CD14-positive monocyte (primary cell): ENCODE measurements around the gene CDC14B. TPM values are rescaled to one million over a fixed set of nuclear protein-coding genes. Genes with fewer than 3 reads are reported as not detected.

ENCODE experiments used
- DNase-seq, 3 donors: peaks; one replicate each; pipeline ENCODE4 v3.0.0-alpha.2; 2011 to 2022
- H2AFZ ChIP-seq: 2 replicates; pipeline ENCODE4 v1.6.0; 2012; ENCODE audit warnings: mild to moderate bottlenecking, low read depth, low read length, inconsistent platforms; ENCODE audit not compliant: insufficient read depth, poor library complexity, severe bottlenecking
- H3K27ac ChIP-seq, 2 donors: 1 replicate in 1 of 2; 2 replicates in 1 of 2; pipeline ENCODE4 v1.5.1; 2012 to 2013; ENCODE audit warnings: low read length in 2 of 2, control low read depth in 1 of 2, inconsistent platforms in 1 of 2, low read depth in 1 of 2, mild to moderate bottlenecking in 1 of 2
- H3K27me3 ChIP-seq, 2 donors: one replicate each; pipeline versions ENCODE4 v1.6.0 to v1.6.1; 2011 to 2013; ENCODE audit warnings: low read length in 2 of 2; ENCODE audit not compliant: control insufficient read depth in 2 of 2, insufficient read depth in 2 of 2
- H3K36me3 ChIP-seq, 2 donors: replicated peaks in 1 of 2; 1 replicate in 1 of 2; 2 replicates in 1 of 2; pipeline versions ENCODE4 v1.5.1 to v1.6.1; 2012 to 2013; ENCODE audit warnings: low read length in 2 of 2, control low read depth in 1 of 2, inconsistent platforms in 1 of 2, mild to moderate bottlenecking in 1 of 2; ENCODE audit not compliant: insufficient read depth in 2 of 2, control insufficient read depth in 1 of 2
- H3K4me1 ChIP-seq, 2 donors: 1 replicate in 1 of 2; 2 replicates in 1 of 2; pipeline versions ENCODE4 v1.5.1 to v1.6.1; 2012 to 2013; ENCODE audit warnings: low read length in 2 of 2, control low read depth in 1 of 2, inconsistent platforms in 1 of 2, mild to moderate bottlenecking in 1 of 2, moderate library complexity in 1 of 2; ENCODE audit not compliant: insufficient read depth in 2 of 2, control insufficient read depth in 1 of 2
- H3K4me2 ChIP-seq: replicated peaks from 2 replicates; pipeline ENCODE3; 2012; ENCODE audit warnings: low read length, moderate library complexity, mild to moderate bottlenecking; ENCODE audit not compliant: poor library complexity, severe bottlenecking; ENCODE audit errors: extremely low read depth
- H3K4me3 ChIP-seq, 3 experiments: fragments of 200-600 bp in 1 of 3; sonication (generic) in 1 of 3; replicated peaks in 1 of 3; 1 replicate in 2 of 3; 2 replicates in 1 of 3; pipeline ENCODE4 v1.5.1; 2011 to 2013; ENCODE audit warnings: low read length in 3 of 3, mild to moderate bottlenecking in 3 of 3, control low read depth in 2 of 3, low read depth in 2 of 3, inconsistent platforms in 1 of 3, moderate library complexity in 1 of 3
- H3K79me2 ChIP-seq: 2 replicates; pipeline ENCODE4 v1.6.0; 2012; ENCODE audit warnings: mild to moderate bottlenecking, control low read depth, inconsistent platforms, low read length, moderate library complexity; ENCODE audit not compliant: insufficient read depth
- H3K9ac ChIP-seq: 2 replicates; pipeline ENCODE4 v1.6.0; 2017; ENCODE audit warnings: low read length, mild to moderate bottlenecking; ENCODE audit not compliant: insufficient read depth, poor library complexity, severe bottlenecking
- H3K9me3 ChIP-seq, 2 donors: replicated peaks in 1 of 2; 1 replicate in 1 of 2; 2 replicates in 1 of 2; pipeline versions ENCODE4 v1.5.1 to v1.6.1; 2012 to 2013; ENCODE audit warnings: low read length in 2 of 2, control low read depth in 1 of 2; ENCODE audit not compliant: control insufficient read depth in 1 of 2, insufficient read depth in 1 of 2
- H4K20me1 ChIP-seq: 2 replicates; pipeline ENCODE4 v1.6.0; 2012; ENCODE audit warnings: mild to moderate bottlenecking, low read length, control low read depth, moderate library complexity; ENCODE audit not compliant: insufficient read depth
- H3K27ac Mint-ChIP-seq, 7 donors: one replicate each; pipeline ENCODE4 v1.8.0; 2020; ENCODE audit warnings: mild to moderate bottlenecking in 7 of 7, mixed read lengths in 7 of 7, moderate library complexity in 6 of 7, inconsistent platforms in 2 of 7
- H3K27me3 Mint-ChIP-seq, 3 donors: one replicate each; pipeline ENCODE4 v1.8.0; 2021 to 2022; ENCODE audit warnings: low read depth in 3 of 3, mild to moderate bottlenecking in 3 of 3, mixed read lengths in 3 of 3, moderate library complexity in 3 of 3, inconsistent platforms in 1 of 3
- H3K36me3 Mint-ChIP-seq, 2 donors: one replicate each; pipeline ENCODE4 v1.8.0; 2020; ENCODE audit warnings: mixed read lengths in 2 of 2, inconsistent platforms in 1 of 2, mild to moderate bottlenecking in 1 of 2
- H3K4me1 Mint-ChIP-seq: one replicate; pipeline ENCODE4 v1.8.0; 2020; ENCODE audit warnings: mild to moderate bottlenecking, mixed read lengths
- H3K4me3 Mint-ChIP-seq, 2 donors: one replicate each; pipeline ENCODE4 v1.8.0; 2020; ENCODE audit warnings: mild to moderate bottlenecking in 2 of 2, mixed read lengths in 2 of 2, moderate library complexity in 1 of 2
- H3K9me3 Mint-ChIP-seq, 7 donors: one replicate each; pipeline ENCODE4 v1.8.0; 2020 to 2022; ENCODE audit warnings: mixed read lengths in 7 of 7, mild to moderate bottlenecking in 6 of 7, moderate library complexity in 6 of 7, inconsistent platforms in 2 of 7
- CTCF ChIP-seq: fragments of 200-600 bp; IDR thresholded peaks from one replicate; pipeline ENCODE4 v1.8.0; 2022; ENCODE audit warnings: antibody characterized with exemption, mild to moderate bottlenecking
- WGBS: methylation state at CpG from one replicate; pipeline ENCODE4 v1.1.5; 2013; ENCODE audit warnings: missing lambda C conversion rate; ENCODE audit not compliant: insufficient coverage; 5-methylcytosine and 5-hydroxymethylcytosine counted together
- intact Hi-C, 2 donors: fragments of 100-400 bp; cut with micrococcal nuclease; formaldehyde crosslinking; loops; one replicate each; pipeline versions ENCODE4 v1.15.0 to v1.15.1; 2023
- polyA plus RNA-seq, 3 donors: library from polyadenylated mRNA; depleted of rRNA in 1 of 3; unstranded in 2 of 3; stranded (reverse) in 1 of 3; fragments of 300-500 nt in 2 of 3; fragments of >200 nt in 1 of 3; fragmentation: Illumina TruSeq in 2 of 3; gene quantifications; 1 replicate in 2 of 3; 2 replicates in 1 of 3; pipeline ENCODE4 v1.2.3, GENCODE V29; 2012 to 2021

CDC14B gene
- polyA plus RNA-seq, 3 donors = 0.03 to 0.47 (median 0.44) TPM

GRCh38 chr9:96655198-96655851 lies 35.7 kb upstream of the CDC14B start, which contains the start of gene PRXL2C:
Gene PRXL2C (minus strand): TSS chr9:96655317. CDS start chr9:96655281, 36 bp downstream.
- H3K79me2 ChIP-seq = no peaks in the 10 kb centered on the region
- intact Hi-C loops = loop anchor here (5.0 to 10.0 kb wide), 4 partner anchors 91 to 241 kb away; partner anchors contain the start of genes HABP4 (in 1 of the 2) and ZNF367 (in 1 of the 2)
- peak within 1 kb of the TSS; percentile 72 for H2AFZ ChIP-seq
- peak within 1 kb of the TSS; percentile 70 for H3K4me2 ChIP-seq
- peak within 1 kb of the TSS; percentile 90 to 95 for H3K4me3 Mint-ChIP-seq
- H3K27me3 ChIP-seq = no peaks in the 10 kb centered on the region
- peaks cover 0 to 1% (median 0%) of the 10 kb centered on the region in 7 donors for H3K9me3 Mint-ChIP-seq
- no peak for TF ChIP-seq CTCF
- peaks cover 15% of the 10 kb centered on the region for H3K4me1 Mint-ChIP-seq
- peak; percentile 85 to 90 (median 88) for DNase-seq
- peaks cover 11% of the 10 kb centered on the region in 2 donors for H3K4me1 ChIP-seq
- H3K27me3 Mint-ChIP-seq = peaks cover 0 to 4% (median 1%) of the 10 kb centered on the region in 3 donors
- no peaks in the 10 kb centered on the region for H3K9me3 ChIP-seq
- under 1% methylated on average over 49 of the region's 57 CpGs for WGBS
- peak within 1 kb of the TSS; percentile 91 to 97 (median 95) for H3K27ac Mint-ChIP-seq
- no peaks in the 10 kb centered on the region for H4K20me1 ChIP-seq
- H3K36me3 Mint-ChIP-seq = peaks cover 13 to 17% of the 10 kb centered on the region in 2 donors
- H3K36me3 ChIP-seq = peaks cover 9 to 12% of the 10 kb centered on the region in 2 donors
- peak within 1 kb of the TSS; percentile 55 to 80 (median 56) for H3K4me3 ChIP-seq
- peak within 1 kb of the TSS; percentile 91 for H3K9ac ChIP-seq
- H3K27ac ChIP-seq = peak within 1 kb of the TSS; percentile 82 to 89

GRCh38 chr9:96654450-96655197 lies 35.0 kb upstream of the CDC14B start:
- H3K27ac ChIP-seq = peak overlapping the region; percentile 69 to 89
- Mint-ChIP-seq H3K27ac (peak overlapping the region; percentile 91 to 97 (median 95)), H3K4me3 (peak overlapping the region; percentile 87 to 95), H3K4me1 (peaks cover 15% of the 10 kb centered on the region), H3K27me3 (peaks cover 0 to 4% (median 1%) of the 10 kb centered on the region in 3 donors), H3K9me3 (peaks cover 0 to 1% (median 0%) of the 10 kb centered on the region in 7 donors), H3K36me3 (peaks cover 20 to 24% of the 10 kb centered on the region in 2 donors)
- TF ChIP-seq CTCF = no peak
- H3K27me3 ChIP-seq = no peaks in the 10 kb centered on the region
- no peaks in the 10 kb centered on the region for H4K20me1 ChIP-seq
- peak overlapping the region; percentile 91 for H3K9ac ChIP-seq
- peak; percentile 48 to 78 (median 75) for DNase-seq
- H3K9me3 ChIP-seq = no peaks in the 10 kb centered on the region
- H3K4me3 ChIP-seq = peak overlapping the region; percentile 45 to 80 (median 55)
- peaks cover 11% of the 10 kb centered on the region in 2 donors for H3K4me1 ChIP-seq
- intact Hi-C loops = loop anchor here (5.0 to 10.0 kb wide), 4 partner anchors 90 to 240 kb away; partner anchors contain the start of genes HABP4 (in 1 of the 2) and ZNF367 (in 1 of the 2)
- no peaks in the 10 kb centered on the region for H3K79me2 ChIP-seq
- peak overlapping the region; percentile 72 for H2AFZ ChIP-seq
- H3K4me2 ChIP-seq = peak overlapping the region; percentile 70
- WGBS = under 1% methylated on average over 73 of the region's 74 CpGs
- H3K36me3 ChIP-seq = peaks cover 16 to 19% of the 10 kb centered on the region in 2 donors
